Loucy (cell line): ENCODE measurements around the gene PERP.

Experiments
- EZH2phosphoT487 ChIP-seq: fragments of 200-600 bp; IDR thresholded peaks from 2 replicates; pipeline ENCODE4 v1.6.1; 2018; ENCODE audit warnings: antibody characterized with exemption, mild to moderate bottlenecking, moderate library complexity, borderline replicate concordance
- TF ChIP-seq, protein P1 (sequence below): fragments of 200-600 bp; sonication (generic); conservative IDR thresholded peaks from 2 replicates; pipeline ENCODE4 v1.5.1; 2014; ENCODE audit warnings: mild to moderate bottlenecking, antibody characterized with exemption, low read length

DNA sequence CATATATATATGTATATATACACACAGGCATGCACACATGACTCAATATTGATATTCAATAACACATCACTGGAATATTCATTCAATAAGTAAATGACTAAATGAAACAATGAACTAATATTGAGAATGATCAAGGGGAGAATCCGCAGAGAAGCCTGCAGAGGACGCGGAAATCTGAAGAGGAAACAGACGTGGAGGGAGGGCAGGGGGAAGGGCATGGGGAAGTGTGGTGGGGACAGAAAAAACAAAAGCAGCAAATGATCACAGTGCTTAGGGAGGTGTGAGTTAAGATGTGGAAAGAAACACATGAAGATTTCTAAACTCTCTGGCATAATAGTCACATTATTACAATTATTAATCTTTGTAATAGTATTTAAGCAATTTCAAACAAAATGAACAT, 14.5 kb downstream of the PERP start:
- TF ChIP-seq, protein P1, sequence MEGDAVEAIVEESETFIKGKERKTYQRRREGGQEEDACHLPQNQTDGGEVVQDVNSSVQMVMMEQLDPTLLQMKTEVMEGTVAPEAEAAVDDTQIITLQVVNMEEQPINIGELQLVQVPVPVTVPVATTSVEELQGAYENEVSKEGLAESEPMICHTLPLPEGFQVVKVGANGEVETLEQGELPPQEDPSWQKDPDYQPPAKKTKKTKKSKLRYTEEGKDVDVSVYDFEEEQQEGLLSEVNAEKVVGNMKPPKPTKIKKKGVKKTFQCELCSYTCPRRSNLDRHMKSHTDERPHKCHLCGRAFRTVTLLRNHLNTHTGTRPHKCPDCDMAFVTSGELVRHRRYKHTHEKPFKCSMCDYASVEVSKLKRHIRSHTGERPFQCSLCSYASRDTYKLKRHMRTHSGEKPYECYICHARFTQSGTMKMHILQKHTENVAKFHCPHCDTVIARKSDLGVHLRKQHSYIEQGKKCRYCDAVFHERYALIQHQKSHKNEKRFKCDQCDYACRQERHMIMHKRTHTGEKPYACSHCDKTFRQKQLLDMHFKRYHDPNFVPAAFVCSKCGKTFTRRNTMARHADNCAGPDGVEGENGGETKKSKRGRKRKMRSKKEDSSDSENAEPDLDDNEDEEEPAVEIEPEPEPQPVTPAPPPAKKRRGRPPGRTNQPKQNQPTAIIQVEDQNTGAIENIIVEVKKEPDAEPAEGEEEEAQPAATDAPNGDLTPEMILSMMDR, result no peak
- TF ChIP-seq EZH2phosphoT487, result no peak
